GM18517 (cell line): ENCODE results near the gene KLHL29.

ENCODE experiments used
- ATAC-seq: cut with Tn5 transposase; IDR thresholded peaks from one replicate; pipeline ENCODE4 v1.9.1; 2021; ENCODE audit warnings: mild to moderate bottlenecking, moderate library complexity; ENCODE audit not compliant: unreplicated experiment

The KLHL29 gene

GRCh38 chr2:23526835-23527790, 142.1 kb downstream of the KLHL29 start:
- ATAC-seq = no peak

DNA sequence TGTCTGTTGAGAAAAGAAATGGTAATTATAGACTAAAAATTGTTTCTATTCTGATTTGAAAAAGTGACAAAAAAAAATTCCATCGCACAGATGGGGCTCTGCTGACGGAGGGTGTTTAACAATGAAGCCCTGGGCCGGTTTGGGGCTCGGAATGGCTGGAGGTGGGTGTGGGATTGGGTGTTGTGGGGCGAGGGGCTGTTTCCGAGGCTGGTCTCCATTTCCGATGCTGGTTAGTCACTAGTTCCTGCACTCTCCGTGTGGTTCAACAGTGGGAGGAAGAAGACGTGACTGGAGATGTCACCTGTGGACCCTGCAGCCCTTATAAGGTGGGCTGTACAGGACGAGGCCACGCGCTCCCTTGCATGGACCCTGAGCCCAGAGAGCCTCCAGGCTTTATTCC, 143.2 kb downstream of the KLHL29 start:
- ATAC-seq = no peak

DNA sequence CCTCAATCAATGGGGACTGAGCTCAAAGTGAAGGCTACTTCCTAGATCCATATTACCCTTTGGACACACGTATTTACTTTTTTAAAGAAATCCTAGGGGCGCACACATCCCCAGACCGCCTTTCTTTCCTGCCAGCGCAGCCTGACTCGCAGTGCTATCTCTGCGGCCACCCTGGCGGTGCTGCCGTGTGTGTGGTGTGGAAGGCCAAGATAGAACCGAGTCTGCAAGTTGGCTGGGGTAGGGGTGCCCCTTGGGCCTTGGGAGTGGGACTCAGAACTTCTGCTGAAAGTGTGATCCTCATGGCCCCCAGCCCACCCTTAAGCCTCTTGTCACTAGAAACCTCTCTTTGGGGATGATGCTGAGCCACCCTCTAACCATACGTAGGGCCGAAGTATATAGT, 143.7 kb downstream of the KLHL29 start:
- no peak for ATAC-seq

DNA sequence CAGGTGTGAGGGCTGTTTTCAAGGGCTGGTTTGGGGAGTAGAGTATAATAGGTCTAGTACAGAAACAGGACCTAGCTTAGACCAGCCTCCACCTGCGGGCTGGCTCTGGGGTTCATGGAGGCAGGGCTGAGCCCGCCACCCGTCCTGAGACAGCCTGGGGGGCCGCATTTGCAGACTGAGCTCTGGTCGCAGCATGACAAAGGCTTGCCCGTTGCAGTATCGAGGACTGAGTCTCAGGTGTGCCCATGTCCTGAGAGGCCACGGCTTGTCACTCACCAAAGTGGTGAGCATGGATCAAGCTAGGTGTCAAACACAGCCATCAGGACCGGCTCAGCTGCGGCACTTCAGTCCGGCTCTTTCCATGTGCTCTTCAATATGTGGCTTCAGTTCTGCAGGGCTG, 144.7 kb downstream of the KLHL29 start:
- ATAC-seq = no peak

GRCh38 chr2:23530206-23530908, 145.4 kb downstream of the KLHL29 start:
- ATAC-seq = no peak

DNA sequence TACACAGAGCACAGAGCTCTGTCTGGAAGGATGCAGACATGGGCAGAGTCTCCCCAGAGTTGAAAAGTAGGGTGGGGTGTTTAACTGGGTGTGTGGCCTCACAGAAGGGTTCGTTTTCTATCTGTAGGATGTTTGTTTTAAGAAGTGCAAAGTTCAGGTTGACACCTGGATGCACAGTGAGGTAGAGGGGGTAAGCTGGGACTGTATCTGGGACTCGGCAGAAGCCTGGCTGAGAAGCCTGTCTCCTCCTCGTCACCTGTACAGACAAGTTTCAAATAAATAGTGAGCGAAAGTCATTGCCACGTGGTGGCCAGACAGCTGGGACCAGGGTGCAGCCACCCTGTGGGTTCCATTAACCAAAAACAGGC, 145.9 kb downstream of the KLHL29 start:
- no peak for ATAC-seq

DNA sequence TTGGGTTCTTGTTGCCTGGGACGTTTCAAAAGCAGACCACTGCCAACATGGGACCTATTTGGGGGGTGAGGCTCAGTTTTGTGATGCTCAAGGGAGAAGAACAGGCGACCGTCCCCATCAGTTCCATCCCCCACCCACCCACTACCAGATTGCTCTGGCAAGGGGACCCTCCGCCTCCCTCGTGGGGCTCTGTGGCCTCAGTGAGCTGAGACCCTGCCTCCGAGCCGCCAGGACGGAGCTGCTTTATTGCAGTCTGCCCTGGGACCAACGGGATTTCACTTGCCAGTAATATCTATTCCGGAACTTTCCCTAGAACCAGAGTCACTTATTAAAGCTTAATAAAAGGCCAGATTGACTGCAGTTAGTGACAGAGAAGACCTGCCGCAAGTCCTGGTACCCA, 146.3 kb downstream of the KLHL29 start:
- no peak for ATAC-seq

GRCh38 chr2:23531881-23532280, 146.9 kb downstream of the KLHL29 start:
- no peak for ATAC-seq

- peak; percentile 73 for ATAC-seq
Measured at GRCh38 chr2:23532391-23533337, 147.7 kb downstream of the KLHL29 start.

DNA sequence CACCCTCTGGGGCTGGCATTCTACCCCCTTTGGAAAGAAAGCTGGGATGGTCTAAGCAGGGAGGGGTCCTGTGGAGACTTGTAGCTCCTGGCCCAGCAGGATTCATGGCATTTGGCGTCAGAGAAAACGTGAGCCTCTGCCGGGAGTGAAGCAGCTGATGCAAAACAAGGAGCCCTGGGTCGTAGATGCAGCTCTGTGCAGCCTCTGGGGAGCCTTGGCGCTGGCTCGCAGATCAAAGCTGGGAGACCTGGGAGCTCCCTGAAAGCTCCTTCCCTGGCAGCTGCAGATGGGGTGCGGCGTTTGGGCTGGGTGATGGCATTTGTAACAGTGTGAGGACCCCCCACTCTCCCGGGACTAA, 148.3 kb downstream of the KLHL29 start:
- ATAC-seq = no peak

DNA sequence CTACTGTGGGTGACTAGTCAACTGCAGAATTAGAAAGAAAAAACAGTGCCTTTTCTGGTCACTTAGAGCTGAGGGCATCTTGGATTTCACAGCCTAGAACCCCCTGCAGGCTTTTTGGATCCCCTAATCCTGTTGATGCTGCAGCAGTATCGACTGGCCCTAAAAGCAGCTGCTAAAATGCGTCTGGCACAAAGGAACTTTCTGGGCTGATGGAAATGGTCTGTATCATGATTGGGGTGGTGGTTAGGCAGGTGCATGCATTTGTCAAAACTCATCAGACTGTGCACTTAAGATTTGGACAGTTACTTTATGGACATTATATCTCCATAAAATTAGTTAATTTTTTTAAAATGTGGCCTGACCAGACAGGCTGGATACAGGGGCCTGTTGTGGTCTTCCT, 149.8 kb downstream of the KLHL29 start:
- ATAC-seq = no peak

GRCh38 chr2:23536326-23536725, 151.3 kb downstream of the KLHL29 start:
- no peak for ATAC-seq

DNA sequence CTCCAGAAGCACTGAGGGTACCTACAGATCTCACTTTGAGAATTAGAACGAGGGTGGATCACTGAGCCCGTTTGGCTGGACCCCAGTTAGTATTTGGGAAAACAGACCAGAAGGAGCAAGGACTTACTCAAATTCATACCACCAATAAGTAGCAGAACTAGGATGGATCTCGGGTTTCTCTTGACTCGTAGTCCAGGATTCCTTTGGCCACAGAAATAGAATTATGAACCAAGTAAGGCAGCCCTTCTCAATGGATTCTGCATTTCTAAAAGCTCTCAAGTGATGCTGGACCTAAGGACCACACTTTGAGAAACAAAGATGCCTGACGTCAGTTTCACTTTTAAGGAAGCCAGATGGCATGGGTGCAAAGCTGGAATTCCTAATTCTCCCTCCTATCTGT, 153.0 kb downstream of the KLHL29 start:
- ATAC-seq = no peak

DNA sequence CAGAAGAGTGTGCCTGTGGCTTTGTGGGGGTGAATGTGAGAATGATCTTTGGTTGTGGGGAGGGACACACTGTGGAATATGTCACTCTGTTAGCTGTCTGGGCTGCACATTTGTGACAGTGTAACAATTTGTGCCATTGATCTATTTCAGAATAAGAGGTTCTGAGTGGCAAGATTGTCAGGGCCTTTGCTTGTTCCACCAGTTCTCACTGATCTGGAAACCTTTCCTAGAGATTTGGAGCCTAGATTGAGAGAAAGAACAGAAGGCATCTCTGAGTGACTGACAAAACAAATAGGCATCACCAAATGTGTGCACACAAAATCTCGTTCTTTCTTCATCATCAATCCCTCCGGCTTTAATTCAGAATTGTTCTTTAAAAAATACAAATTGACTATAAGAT, 153.6 kb downstream of the KLHL29 start:
- ATAC-seq = no peak

DNA sequence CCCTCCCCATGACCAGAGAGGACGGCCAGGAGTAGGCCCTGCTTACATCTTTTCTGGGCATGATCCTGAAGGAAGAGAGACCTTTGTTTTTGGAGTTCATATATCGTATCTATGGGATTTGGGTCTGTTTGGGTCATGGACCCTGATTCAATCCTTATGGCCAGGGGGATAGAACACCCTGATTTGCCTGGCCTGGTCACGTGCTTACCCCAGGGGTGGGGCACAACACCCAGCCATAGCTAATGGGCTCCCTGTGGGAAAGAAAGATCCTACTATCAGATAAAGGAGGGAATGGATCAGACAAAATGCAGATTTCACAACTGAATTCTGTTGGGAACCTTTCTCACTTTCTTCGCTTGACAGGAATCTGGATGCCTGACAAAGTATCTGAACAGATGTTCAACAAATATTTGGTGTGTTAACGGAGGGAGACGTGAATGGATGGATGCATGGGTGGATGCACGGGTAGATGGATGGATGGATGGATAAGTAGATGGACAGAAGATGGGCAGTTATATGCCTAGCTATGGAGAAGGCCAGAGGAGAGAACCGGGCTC, 155.9 kb downstream of the KLHL29 start:
- no peak for ATAC-seq

DNA sequence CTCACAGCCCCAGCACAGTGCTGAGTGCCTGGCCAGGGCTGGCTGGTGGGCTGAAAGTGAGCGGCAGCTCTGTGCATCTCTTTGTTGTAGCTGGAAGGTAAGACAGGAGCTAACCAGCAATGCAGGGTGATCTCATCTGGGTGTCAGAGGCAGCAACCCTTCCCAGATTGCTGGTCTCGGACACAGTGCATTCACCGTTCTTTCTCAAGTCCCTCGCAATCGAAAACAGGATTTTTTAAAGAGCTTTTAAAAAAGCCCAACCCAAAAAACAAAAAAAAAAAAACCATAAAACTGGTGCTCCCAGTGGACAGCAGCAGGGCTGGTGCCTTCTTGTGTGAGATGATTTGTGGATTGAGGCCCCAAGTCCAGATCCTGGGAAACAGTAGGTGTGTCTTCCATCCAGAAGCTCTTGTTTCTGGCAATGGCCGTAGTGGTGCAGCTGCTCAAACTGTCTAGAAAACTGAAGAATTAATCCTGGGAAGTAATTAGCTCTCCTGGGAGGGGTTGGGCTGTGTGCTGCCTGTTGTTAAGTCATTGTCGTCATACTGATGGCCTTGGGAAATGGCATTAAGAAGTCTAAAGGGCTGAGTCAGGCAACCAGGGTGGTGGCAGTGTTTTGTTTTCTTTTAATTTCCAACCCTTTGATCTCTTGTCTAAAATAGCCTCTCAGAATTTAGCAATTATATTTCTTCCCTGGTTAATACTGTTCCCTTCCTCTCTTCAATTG, 156.7 kb downstream of the KLHL29 start:
- no peak for ATAC-seq

GRCh38 chr2:23542230-23542789, 157.3 kb downstream of the KLHL29 start:
- ATAC-seq = no peak

DNA sequence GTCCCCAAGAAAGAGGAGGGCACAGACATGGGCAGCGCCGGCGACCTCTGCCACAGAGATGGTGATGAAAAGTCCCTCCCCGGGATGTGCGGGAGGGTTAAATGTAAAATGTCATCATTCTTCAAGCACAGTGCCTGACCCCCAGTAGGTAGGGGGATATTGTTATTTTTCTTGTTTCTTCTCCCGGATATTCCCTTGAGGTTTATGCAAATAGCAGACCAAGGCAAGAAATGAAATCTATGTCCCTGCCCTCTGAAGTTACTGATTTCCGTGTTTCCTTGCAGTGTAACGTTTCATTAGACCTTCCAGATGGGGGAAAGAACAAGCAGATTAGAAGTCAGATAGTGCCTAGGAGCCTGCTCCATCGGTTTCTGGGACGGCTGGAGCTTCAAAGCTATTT, 158.3 kb downstream of the KLHL29 start:
- no peak for ATAC-seq

GRCh38 chr2:23543728-23544127, 158.7 kb downstream of the KLHL29 start:
- ATAC-seq = no peak
